Loucy (cell line): ENCODE results near the gene EFCAB5.
A peak's percentile ranks its signal among the peaks of the same experiment; 100 is the strongest.

Source experiments
- H2AFZ ChIP-seq: fragments of 200-600 bp; sonication (generic); 2 replicates; pipeline ENCODE4 v1.6.0; 2016; ENCODE audit warnings: antibody characterized with exemption, mild to moderate bottlenecking, low read length, moderate library complexity
- H3F3A ChIP-seq: fragments of 200-600 bp; 2 replicates; pipeline ENCODE4 v1.6.0; 2016; ENCODE audit warnings: antibody characterized with exemption, low read depth, mild to moderate bottlenecking
- H3K27me3 ChIP-seq: fragments of 200-600 bp; sonication (generic); 2 replicates; pipeline ENCODE4 v1.6.1; 2014; ENCODE audit warnings: low read length, mild to moderate bottlenecking; ENCODE audit not compliant: insufficient read depth, poor library complexity, severe bottlenecking
- H3K36me3 ChIP-seq: fragments of 200-600 bp; sonication (generic); 2 replicates; pipeline ENCODE4 v1.6.1; 2016; ENCODE audit warnings: low read length; ENCODE audit not compliant: insufficient read depth
- H3K4me1 ChIP-seq: fragments of 200-600 bp; sonication (generic); 2 replicates; pipeline ENCODE4 v1.5.1; 2014; ENCODE audit warnings: low read length, mild to moderate bottlenecking; ENCODE audit not compliant: insufficient read depth, poor library complexity, severe bottlenecking
- H3K4me2 ChIP-seq: fragments of 200-600 bp; sonication (generic); 2 replicates; pipeline ENCODE4 v1.6.0; 2014; ENCODE audit warnings: antibody characterized with exemption, low read length, low read depth, mild to moderate bottlenecking; ENCODE audit not compliant: poor library complexity, severe bottlenecking
- H3K4me3 ChIP-seq: fragments of 200-600 bp; sonication (generic); 2 replicates; pipeline ENCODE4 v1.5.1; 2014; ENCODE audit warnings: low read length, mild to moderate bottlenecking, mixed read lengths; ENCODE audit not compliant: poor library complexity, severe bottlenecking
- H3K79me2 ChIP-seq: fragments of 200-600 bp; sonication (generic); 2 replicates; pipeline ENCODE4 v1.6.1; 2014; ENCODE audit warnings: low read length; ENCODE audit not compliant: insufficient read depth
- H3K9ac ChIP-seq: fragments of 200-600 bp; sonication (generic); 2 replicates; pipeline ENCODE4 v1.6.0; 2014; ENCODE audit warnings: mild to moderate bottlenecking, low read depth, low read length, moderate library complexity; ENCODE audit not compliant: poor library complexity, severe bottlenecking
- H3K9me2 ChIP-seq: fragments of 200-600 bp; sonication (generic); replicated peaks from 2 replicates; pipeline ENCODE4 v1.6.1; 2016; ENCODE audit warnings: low read depth, low read length, mixed read lengths
- H3K9me3 ChIP-seq: fragments of 200-600 bp; sonication (generic); 2 replicates; pipeline ENCODE4 v1.6.1; 2014; ENCODE audit warnings: mild to moderate bottlenecking, antibody characterized with exemption, low read length, low read depth; ENCODE audit not compliant: insufficient read depth
- H4K20me1 ChIP-seq: fragments of 200-600 bp; sonication (generic); 2 replicates; pipeline ENCODE4 v1.6.0; 2014; ENCODE audit warnings: antibody characterized with exemption, low read length, mild to moderate bottlenecking; ENCODE audit not compliant: insufficient read depth, poor library complexity, severe bottlenecking
- EZH2phosphoT487 ChIP-seq: fragments of 200-600 bp; IDR thresholded peaks from 2 replicates; pipeline ENCODE4 v1.6.1; 2018; ENCODE audit warnings: antibody characterized with exemption, mild to moderate bottlenecking, moderate library complexity, borderline replicate concordance
- TF ChIP-seq, protein P1 (sequence below): fragments of 200-600 bp; sonication (generic); conservative IDR thresholded peaks from 2 replicates; pipeline ENCODE4 v1.5.1; 2014; ENCODE audit warnings: mild to moderate bottlenecking, antibody characterized with exemption, low read length

Gene EFCAB5

DNA sequence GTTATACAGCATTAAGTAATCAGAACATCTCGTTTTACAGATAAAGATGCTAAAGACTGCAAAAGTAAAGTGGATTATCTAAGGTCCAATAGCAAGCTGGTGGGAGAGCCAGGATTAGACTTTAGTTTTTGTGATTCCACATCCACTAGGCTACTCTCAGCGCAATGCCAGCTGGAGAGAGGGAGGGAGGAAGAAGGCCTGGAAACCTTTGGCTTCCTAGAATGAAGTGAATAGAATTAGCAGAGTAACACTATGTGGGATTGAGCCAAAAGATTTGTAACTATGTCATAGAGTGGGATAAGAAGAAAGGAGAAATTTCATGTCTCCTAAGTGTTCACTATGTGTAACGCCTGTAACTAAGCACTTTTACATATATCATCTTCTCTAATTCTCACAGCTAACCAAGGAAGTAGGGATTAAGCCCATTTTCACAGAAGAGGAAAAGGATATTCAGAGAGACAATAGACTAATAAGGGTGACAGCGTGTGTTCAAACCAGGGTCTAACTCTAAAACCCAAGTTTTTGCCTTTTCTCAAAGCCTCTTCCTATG is 149.8 kb downstream of the EFCAB5 start:
- H3K9me3 ChIP-seq: no peaks in the 10 kb centered on the region
- no peaks in the 10 kb centered on the region for H4K20me1 ChIP-seq
- TF ChIP-seq, protein P1, sequence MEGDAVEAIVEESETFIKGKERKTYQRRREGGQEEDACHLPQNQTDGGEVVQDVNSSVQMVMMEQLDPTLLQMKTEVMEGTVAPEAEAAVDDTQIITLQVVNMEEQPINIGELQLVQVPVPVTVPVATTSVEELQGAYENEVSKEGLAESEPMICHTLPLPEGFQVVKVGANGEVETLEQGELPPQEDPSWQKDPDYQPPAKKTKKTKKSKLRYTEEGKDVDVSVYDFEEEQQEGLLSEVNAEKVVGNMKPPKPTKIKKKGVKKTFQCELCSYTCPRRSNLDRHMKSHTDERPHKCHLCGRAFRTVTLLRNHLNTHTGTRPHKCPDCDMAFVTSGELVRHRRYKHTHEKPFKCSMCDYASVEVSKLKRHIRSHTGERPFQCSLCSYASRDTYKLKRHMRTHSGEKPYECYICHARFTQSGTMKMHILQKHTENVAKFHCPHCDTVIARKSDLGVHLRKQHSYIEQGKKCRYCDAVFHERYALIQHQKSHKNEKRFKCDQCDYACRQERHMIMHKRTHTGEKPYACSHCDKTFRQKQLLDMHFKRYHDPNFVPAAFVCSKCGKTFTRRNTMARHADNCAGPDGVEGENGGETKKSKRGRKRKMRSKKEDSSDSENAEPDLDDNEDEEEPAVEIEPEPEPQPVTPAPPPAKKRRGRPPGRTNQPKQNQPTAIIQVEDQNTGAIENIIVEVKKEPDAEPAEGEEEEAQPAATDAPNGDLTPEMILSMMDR: no peak
- TF ChIP-seq EZH2phosphoT487: no peak
- H3K9ac ChIP-seq: no peak overlapping the region
- no peaks in the 10 kb centered on the region for H3K27me3 ChIP-seq
- H3F3A ChIP-seq: no peaks in the 10 kb centered on the region
- H3K4me1 ChIP-seq: peaks cover 6% of the 10 kb centered on the region
- no peak overlapping the region for H2AFZ ChIP-seq
- H3K9me2 ChIP-seq: no peaks in the 10 kb centered on the region
- H3K4me2 ChIP-seq: no peak overlapping the region
- no peak overlapping the region for H3K4me3 ChIP-seq
- H3K36me3 ChIP-seq: no peaks in the 10 kb centered on the region
- no peaks in the 10 kb centered on the region for H3K79me2 ChIP-seq

DNA sequence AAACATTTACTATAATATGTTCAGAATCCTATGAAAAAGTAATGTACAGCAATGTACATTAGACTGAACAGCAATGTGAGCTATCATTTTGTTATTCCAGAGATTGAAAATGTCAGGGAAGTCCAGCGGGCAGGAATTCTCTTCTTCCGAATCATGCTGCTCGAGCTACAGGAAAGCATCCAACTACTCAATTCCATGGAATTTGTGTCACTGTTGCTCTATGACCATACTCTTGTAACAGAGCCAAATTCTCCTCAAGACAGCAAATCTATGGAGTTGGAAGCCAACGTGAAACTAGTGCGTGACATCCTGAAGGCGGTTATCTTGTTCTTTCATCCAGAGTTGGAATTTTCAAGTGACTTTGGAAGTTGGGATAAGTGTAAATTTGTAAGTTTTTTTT is 150.3 kb downstream of the EFCAB5 start:
- no peaks in the 10 kb centered on the region for H3K9me2 ChIP-seq
- no peaks in the 10 kb centered on the region for H4K20me1 ChIP-seq
- H3K27me3 ChIP-seq: no peaks in the 10 kb centered on the region
- H3K36me3 ChIP-seq: no peaks in the 10 kb centered on the region
- no peak overlapping the region for H3K9ac ChIP-seq
- H3K4me1 ChIP-seq: peaks cover 6% of the 10 kb centered on the region
- no peak overlapping the region for H3K4me2 ChIP-seq
- H3K79me2 ChIP-seq: no peaks in the 10 kb centered on the region
- H2AFZ ChIP-seq: no peak overlapping the region
- no peak overlapping the region for H3K4me3 ChIP-seq
- no peaks in the 10 kb centered on the region for H3K9me3 ChIP-seq
- TF ChIP-seq, protein P1: no peak
- no peak for TF ChIP-seq EZH2phosphoT487
- no peaks in the 10 kb centered on the region for H3F3A ChIP-seq

DNA sequence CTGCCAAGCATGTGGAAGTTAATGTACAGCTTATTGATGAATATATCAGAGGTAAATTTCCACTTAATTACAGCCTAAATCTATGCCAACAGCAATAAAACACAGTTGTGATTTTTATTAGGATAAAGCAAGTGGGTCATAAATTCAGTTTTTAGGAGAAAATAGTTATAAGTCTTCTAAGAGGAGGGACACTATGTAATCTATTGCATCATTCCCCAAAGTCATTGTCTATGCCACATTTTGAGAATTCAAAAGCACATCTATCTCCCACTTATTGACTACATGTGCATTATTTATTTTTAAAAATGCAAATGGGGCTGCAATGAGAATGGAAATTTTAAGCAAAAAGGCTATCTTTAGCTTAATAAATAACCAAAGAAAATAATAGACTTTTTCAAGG is 151.5 kb downstream of the EFCAB5 start:
- H3K27me3 ChIP-seq: no peaks in the 10 kb centered on the region
- no peak overlapping the region for H3K4me2 ChIP-seq
- no peaks in the 10 kb centered on the region for H3K9me3 ChIP-seq
- no peak overlapping the region for H3K4me3 ChIP-seq
- no peak for TF ChIP-seq EZH2phosphoT487
- TF ChIP-seq, protein P1: no peak
- H3K9me2 ChIP-seq: no peaks in the 10 kb centered on the region
- no peaks in the 10 kb centered on the region for H3K79me2 ChIP-seq
- H4K20me1 ChIP-seq: no peaks in the 10 kb centered on the region
- no peaks in the 10 kb centered on the region for H3F3A ChIP-seq
- H3K36me3 ChIP-seq: no peaks in the 10 kb centered on the region
- no peak overlapping the region for H3K9ac ChIP-seq
- H2AFZ ChIP-seq: peak overlapping the region; percentile 81
- peaks cover 6% of the 10 kb centered on the region for H3K4me1 ChIP-seq
